Measurements from ENCODE around the gene NFIA. TPM values are rescaled to one million over a fixed set of nuclear protein-coding genes. Genes with fewer than 3 reads are reported as not detected.
A peak's percentile ranks its signal among the peaks of the same experiment; 100 is the strongest.

NFIA gene
- total RNA-seq, 3 donors from 2014 or later, result 54.9 to 87.5 (median 79.6) TPM

- H3K9me3 ChIP-seq, result no peaks in the 10 kb centered on the region
- no peak overlapping the region for H3K4me3 ChIP-seq
- TF ChIP-seq POLR2A (IDR thresholded peaks at IDR 0.05) (no peak), CTCF (IDR thresholded peaks at IDR 0.05) (no peak), POLR2AphosphoS5 (IDR thresholded peaks at IDR 0.05) (no peak)
- peaks cover 0 to 5% of the 10 kb centered on the region in 2 donors for H3K4me1 ChIP-seq
- intact Hi-C loops (cut with DNase I; ENCODE audit: low total_unique reads), result no loop called here
- no peaks in the 10 kb centered on the region for H3K27me3 ChIP-seq
- H3K27ac ChIP-seq, result no peak overlapping the region
- no peaks in the 10 kb centered on the region for H3K36me3 ChIP-seq
- DNase-seq (ENCODE audit: low spot score in 2 of 2), result no peak
These were observed 155.4 kb downstream of the NFIA start for GRCh38 chr1:61237659-61238358.

GRCh38 chr1:61238359-61238665 is 156.0 kb downstream of the NFIA start:
- DNase-seq (ENCODE audit: low spot score in 2 of 2), result no peak
- intact Hi-C loops (cut with DNase I; ENCODE audit: low total_unique reads), result no loop called here
- TF ChIP-seq CTCF (IDR thresholded peaks at IDR 0.05) (no peak), POLR2AphosphoS5 (IDR thresholded peaks at IDR 0.05) (no peak), POLR2A (IDR thresholded peaks at IDR 0.05) (no peak)
- Histone ChIP-seq H3K4me1 (peaks cover 0 to 10% of the 10 kb centered on the region in 2 donors), H3K9me3 (no peaks in the 10 kb centered on the region), H3K27me3 (no peaks in the 10 kb centered on the region), H3K4me3 (no peak overlapping the region), H3K27ac (no peak overlapping the region), H3K36me3 (no peaks in the 10 kb centered on the region)

GRCh38 chr1:61240878-61241277 is 158.5 kb downstream of the NFIA start:
- intact Hi-C loops (cut with DNase I; ENCODE audit: low total_unique reads), result no loop called here
- Histone ChIP-seq H3K9me3 (no peaks in the 10 kb centered on the region), H3K36me3 (no peaks in the 10 kb centered on the region), H3K4me3 (peak overlapping the region in 1 of 3 donors; percentile 54), H3K27me3 (no peaks in the 10 kb centered on the region), H3K4me1 (peaks cover 0 to 20% of the 10 kb centered on the region in 2 donors), H3K27ac (peak overlapping the region; percentile 64 to 74)
- TF ChIP-seq POLR2A (IDR thresholded peaks at IDR 0.05) (no peak), POLR2AphosphoS5 (IDR thresholded peaks at IDR 0.05) (no peak), CTCF (IDR thresholded peaks at IDR 0.05) (no peak)
- DNase-seq (ENCODE audit: low spot score in 2 of 2), result no peak

- intact Hi-C loops (cut with DNase I; ENCODE audit: low total_unique reads), result no loop called here
- H3K27me3 ChIP-seq, result no peaks in the 10 kb centered on the region
- TF ChIP-seq POLR2AphosphoS5 (IDR thresholded peaks at IDR 0.05) (no peak), CTCF (IDR thresholded peaks at IDR 0.05) (no peak), POLR2A (IDR thresholded peaks at IDR 0.05) (no peak)
- H3K9me3 ChIP-seq, result no peaks in the 10 kb centered on the region
- no peaks in the 10 kb centered on the region for H3K36me3 ChIP-seq
- H3K4me3 ChIP-seq, result peak overlapping the region in 2 of 3 donors; percentile 41 to 54
- peak in 1 of 2 donors; percentile 63 for DNase-seq (ENCODE audit: low spot score in 2 of 2)
- H3K27ac ChIP-seq, result peak overlapping the region; percentile 64 to 74
- peaks cover 0 to 20% of the 10 kb centered on the region in 2 donors for H3K4me1 ChIP-seq
These were observed 159.1 kb downstream of the NFIA start for GRCh38 chr1:61241411-61241838.

GRCh38 chr1:61241973-61242381 is 159.6 kb downstream of the NFIA start:
- no peaks in the 10 kb centered on the region for H3K36me3 ChIP-seq
- peak overlapping the region; percentile 64 to 74 for H3K27ac ChIP-seq
- peak overlapping the region in 2 of 3 donors; percentile 41 to 54 for H3K4me3 ChIP-seq
- peaks cover 0 to 20% of the 10 kb centered on the region in 2 donors for H3K4me1 ChIP-seq
- DNase-seq (ENCODE audit: low spot score in 2 of 2), result no peak
- intact Hi-C loops (cut with DNase I; ENCODE audit: low total_unique reads), result no loop called here
- H3K9me3 ChIP-seq, result no peaks in the 10 kb centered on the region
- H3K27me3 ChIP-seq, result no peaks in the 10 kb centered on the region
- TF ChIP-seq CTCF (IDR thresholded peaks at IDR 0.05) (no peak), POLR2A (IDR thresholded peaks at IDR 0.05) (no peak), POLR2AphosphoS5 (IDR thresholded peaks at IDR 0.05) (no peak)
